Bronchial epithelial cell (primary cell): ENCODE data around the gene TCF23. TPM values are rescaled to one million over a fixed set of nuclear protein-coding genes. Genes with fewer than 3 reads are reported as not detected.

Experiments used
- DNase-seq: peaks from one replicate; pipeline ENCODE4 v3.0.0-alpha.2; 2010; ENCODE audit warnings: low read depth
- FAIRE-seq: peaks from 2 replicates; lab custom pipeline; 2011; peaks lifted over from hg19 to GRCh38; lab: Jason Lieb, UNC
- H3K27me3 ChIP-seq: 2 replicates; pipeline ENCODE4 v1.5.1; 2011; ENCODE audit warnings: low read length; ENCODE audit not compliant: control insufficient read depth, insufficient read depth
- H3K36me3 ChIP-seq: 2 replicates; pipeline ENCODE4 v1.5.1; 2011; ENCODE audit warnings: low read length; ENCODE audit not compliant: control insufficient read depth, insufficient read depth
- H3K4me3 ChIP-seq: 2 replicates; pipeline ENCODE4 v1.5.1; 2011; ENCODE audit warnings: mild to moderate bottlenecking, low read depth, low read length, control low read depth
- total RNA-seq: library from RNA; depleted of rRNA; stranded (reverse); fragments of >200 nt; gene quantifications from 2 replicates; pipeline ENCODE4 v1.2.1, GENCODE V29; 2014
- TF ChIP-seq, protein P1 (sequence below): IDR thresholded peaks from 2 replicates; pipeline ENCODE4 v1.5.1; 2011; ENCODE audit warnings: mild to moderate bottlenecking, moderate library complexity, low read length, control low read depth, inconsistent platforms; ENCODE audit not compliant: insufficient read depth, severe bottlenecking

TCF23 gene
- total RNA-seq, 1 donor from 2014 or later, result not detected

DNA sequence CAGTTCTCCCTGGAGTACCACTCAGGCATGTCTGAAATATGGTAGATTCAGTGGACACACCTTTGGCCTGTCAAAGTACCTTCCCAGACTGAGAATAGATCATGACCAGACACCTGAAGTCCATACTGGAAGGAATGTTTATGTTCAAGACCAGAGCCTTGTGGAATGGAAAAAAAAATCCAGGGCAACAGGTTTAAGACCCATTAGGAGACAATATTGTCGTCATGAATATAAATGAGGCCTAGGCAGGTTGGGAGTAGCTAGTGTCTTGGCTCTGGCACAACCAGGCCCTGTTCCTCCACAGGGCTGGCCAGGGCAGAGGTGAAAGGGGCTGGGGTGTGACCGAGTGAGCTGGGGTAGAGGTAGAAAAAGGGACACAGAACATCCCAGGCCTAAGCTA, 49.8 kb downstream of the TCF23 start:
- H3K4me3 ChIP-seq, result no peak overlapping the region
- TF ChIP-seq, protein P1, sequence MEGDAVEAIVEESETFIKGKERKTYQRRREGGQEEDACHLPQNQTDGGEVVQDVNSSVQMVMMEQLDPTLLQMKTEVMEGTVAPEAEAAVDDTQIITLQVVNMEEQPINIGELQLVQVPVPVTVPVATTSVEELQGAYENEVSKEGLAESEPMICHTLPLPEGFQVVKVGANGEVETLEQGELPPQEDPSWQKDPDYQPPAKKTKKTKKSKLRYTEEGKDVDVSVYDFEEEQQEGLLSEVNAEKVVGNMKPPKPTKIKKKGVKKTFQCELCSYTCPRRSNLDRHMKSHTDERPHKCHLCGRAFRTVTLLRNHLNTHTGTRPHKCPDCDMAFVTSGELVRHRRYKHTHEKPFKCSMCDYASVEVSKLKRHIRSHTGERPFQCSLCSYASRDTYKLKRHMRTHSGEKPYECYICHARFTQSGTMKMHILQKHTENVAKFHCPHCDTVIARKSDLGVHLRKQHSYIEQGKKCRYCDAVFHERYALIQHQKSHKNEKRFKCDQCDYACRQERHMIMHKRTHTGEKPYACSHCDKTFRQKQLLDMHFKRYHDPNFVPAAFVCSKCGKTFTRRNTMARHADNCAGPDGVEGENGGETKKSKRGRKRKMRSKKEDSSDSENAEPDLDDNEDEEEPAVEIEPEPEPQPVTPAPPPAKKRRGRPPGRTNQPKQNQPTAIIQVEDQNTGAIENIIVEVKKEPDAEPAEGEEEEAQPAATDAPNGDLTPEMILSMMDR, result no peak
- FAIRE-seq, result no peak
- H3K27me3 ChIP-seq, result no peaks in the 10 kb centered on the region
- DNase-seq, result no peak
- peaks cover 7% of the 10 kb centered on the region for H3K36me3 ChIP-seq

DNA sequence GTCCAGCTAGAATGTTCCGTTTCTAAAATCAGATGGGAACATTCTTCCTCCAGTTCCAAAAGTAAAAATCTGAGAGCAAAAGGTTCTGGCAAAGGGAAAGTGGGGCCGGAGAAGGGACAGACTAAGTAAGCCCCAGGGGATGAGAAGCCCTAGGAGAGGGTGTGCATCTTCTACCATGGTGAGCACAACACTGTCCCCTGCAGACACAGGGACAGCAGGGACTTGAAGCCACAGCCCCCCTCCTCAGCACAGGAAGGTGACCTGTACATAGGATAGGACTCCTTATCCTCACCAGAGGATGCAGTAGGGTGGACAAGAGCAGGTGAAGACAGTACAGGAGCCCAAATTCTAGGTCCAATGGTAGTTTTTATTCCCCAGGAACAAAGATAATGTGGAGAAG, 50.4 kb downstream of the TCF23 start:
- no peak for FAIRE-seq
- H3K36me3 ChIP-seq, result peaks cover 12% of the 10 kb centered on the region
- no peak overlapping the region for H3K4me3 ChIP-seq
- TF ChIP-seq, protein P1, result no peak
- H3K27me3 ChIP-seq, result no peaks in the 10 kb centered on the region
- DNase-seq, result no peak

DNA sequence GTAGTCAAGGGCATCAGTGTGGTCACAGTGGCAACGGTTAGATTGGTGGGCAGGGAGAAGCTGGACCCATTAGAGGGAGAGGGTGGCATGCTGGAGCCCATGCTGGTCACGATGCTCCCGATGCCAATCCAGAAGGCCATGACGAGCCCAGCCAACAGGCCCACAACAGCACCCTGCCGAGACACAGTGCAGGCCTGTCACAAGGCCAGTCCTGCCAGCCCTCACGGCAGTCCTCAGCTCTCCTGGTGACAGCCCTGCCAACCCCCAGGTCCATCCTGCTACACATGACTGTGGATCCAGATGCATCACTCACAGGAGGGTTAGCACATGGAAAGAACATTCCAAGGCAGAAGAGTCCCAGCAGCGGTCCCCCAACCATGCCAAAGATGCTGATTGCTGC, 52.9 kb downstream of the TCF23 start:
- TF ChIP-seq, protein P1, result no peak
- peaks cover 16% of the 10 kb centered on the region for H3K36me3 ChIP-seq
- H3K27me3 ChIP-seq, result no peaks in the 10 kb centered on the region
- DNase-seq (no peak), FAIRE-seq (no peak)
- no peak overlapping the region for H3K4me3 ChIP-seq

DNA sequence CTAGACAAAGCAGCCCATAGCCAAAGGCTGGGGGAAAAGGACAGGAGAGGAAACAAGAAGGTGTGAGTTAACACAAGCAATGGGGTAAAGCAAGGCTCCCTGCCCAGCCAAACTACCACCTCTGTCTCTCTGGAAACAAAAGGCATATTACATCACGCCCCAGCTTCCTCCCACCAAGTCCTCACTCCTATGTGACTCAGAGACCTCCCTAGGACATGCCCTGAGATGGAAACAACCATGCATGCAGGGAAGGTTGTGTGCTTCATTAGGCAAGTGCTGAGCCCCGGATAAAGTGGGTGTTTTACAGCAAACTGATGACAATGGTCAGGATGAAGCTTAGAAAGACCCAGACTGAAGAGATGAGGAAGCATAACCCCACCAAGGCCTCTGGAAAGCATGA, 54.0 kb downstream of the TCF23 start:
- Histone ChIP-seq H3K4me3 (no peak overlapping the region), H3K27me3 (no peaks in the 10 kb centered on the region), H3K36me3 (peaks cover 18% of the 10 kb centered on the region)
- DNase-seq (peak; percentile 68), FAIRE-seq (no peak)
- TF ChIP-seq, protein P1, result no peak

DNA sequence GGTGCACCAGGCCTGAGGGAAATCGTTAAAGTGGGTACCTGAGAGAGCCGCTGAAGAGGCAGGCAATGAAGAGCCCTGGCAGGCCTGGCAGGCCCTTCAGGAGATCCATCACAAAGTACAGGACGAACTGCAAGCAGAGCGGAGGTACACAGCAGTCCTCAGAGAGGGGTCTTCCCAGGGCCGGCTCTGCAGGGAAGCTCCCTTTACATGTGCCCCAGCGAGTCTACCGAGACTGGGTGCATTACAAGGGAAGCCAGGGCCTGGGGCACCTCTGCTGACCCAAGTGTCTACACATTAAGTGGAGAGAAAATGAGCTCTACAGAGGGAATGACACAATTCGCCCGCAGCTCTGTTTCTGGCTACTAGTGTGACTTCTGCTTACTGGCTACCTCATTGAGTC, 54.9 kb downstream of the TCF23 start:
- no peak for FAIRE-seq
- Histone ChIP-seq H3K36me3 (peaks cover 18% of the 10 kb centered on the region), H3K27me3 (no peaks in the 10 kb centered on the region), H3K4me3 (no peak overlapping the region)
- TF ChIP-seq, protein P1, result no peak
- no peak for DNase-seq

DNA sequence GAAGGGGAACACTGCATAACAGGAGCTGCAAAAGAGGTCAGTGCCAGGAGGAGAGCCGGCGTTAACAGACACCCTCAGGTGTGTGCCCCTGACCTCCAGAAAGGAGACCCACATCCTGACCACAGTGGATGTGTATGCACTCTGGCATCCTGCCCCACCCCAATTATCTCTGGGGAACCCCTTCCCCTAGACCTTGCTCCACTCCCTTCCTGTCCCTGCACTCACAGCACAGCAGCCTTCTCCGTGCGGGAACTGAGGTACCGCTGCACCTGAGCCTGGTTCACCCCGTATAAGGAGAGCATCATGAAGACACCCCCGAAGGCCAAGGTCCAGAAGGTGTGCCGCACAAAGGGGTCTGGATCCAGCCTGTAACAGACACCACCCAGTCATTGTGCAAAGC, 55.8 kb downstream of the TCF23 start:
- DNase-seq, result no peak
- H3K36me3 ChIP-seq, result peaks cover 18% of the 10 kb centered on the region

More for the DNA sequence above, 55.8 kb downstream of the TCF23 start:
- no peak overlapping the region for H3K4me3 ChIP-seq
- no peak for FAIRE-seq
- no peaks in the 10 kb centered on the region for H3K27me3 ChIP-seq
- TF ChIP-seq, protein P1, result no peak
